Effector memory CD8-positive, alpha-beta T cell (primary cell): ENCODE data around the gene CPXCR1.
"Not testable (repeated sequence)": the region's sequence is repeated elsewhere in the genome, so short reads cannot be mapped to it uniquely, and the experiment has no call there.

Experiments
- ATAC-seq: fragments of 150-1000 bp; cut with Tn5 transposase; replicated peaks from 2 replicates; pipeline ENCODE4 v1.10.0; 2021; ENCODE audit warnings: mild to moderate bottlenecking, moderate library complexity
- DNase-seq, 3 experiments: peaks; one replicate each; pipeline ENCODE4 v3.0.0; 2021
- H3K27ac Mint-ChIP-seq, 2 donors: one replicate each; pipeline ENCODE4 v1.8.0; 2022; ENCODE audit warnings: mild to moderate bottlenecking in 2 of 2, mixed read lengths in 2 of 2, moderate library complexity in 2 of 2
- H3K27me3 Mint-ChIP-seq, 2 donors: one replicate each; pipeline ENCODE4 v1.8.0; 2022; ENCODE audit warnings: mixed read lengths in 2 of 2
- H3K36me3 Mint-ChIP-seq: one replicate; pipeline ENCODE4 v1.8.0; 2022; ENCODE audit warnings: mild to moderate bottlenecking, moderate library complexity, mixed read lengths; ENCODE audit not compliant: insufficient read depth
- H3K4me1 Mint-ChIP-seq, 2 donors: one replicate each; pipeline ENCODE4 v1.8.0; 2022; ENCODE audit warnings: low read depth in 2 of 2, mixed read lengths in 2 of 2
- H3K4me3 Mint-ChIP-seq, 2 donors: one replicate each; pipeline ENCODE4 v1.8.0; 2022; ENCODE audit warnings: mild to moderate bottlenecking in 2 of 2, mixed read lengths in 2 of 2, moderate library complexity in 2 of 2
- H3K9me3 Mint-ChIP-seq, 2 donors: one replicate each; pipeline ENCODE4 v1.8.0; 2022; ENCODE audit warnings: mixed read lengths in 2 of 2
- total RNA-seq, 9 experiments: gene quantifications; one replicate each; lab custom pipeline; 2026; lab: John Stamatoyannopoulos, UW

CPXCR1 gene
- 0 reads per million in 9 experiments for total RNA-seq

GRCh38 chrX:88746925-88747324, at the start of gene CPXCR1:
TSS of gene CPXCR1 (plus strand) at chrX:88747225. CDS start at chrX:88753415, 6,190 bp downstream.
- no peak for ATAC-seq
- H3K27ac Mint-ChIP-seq = no peak within 1 kb of the TSS

GRCh38 chrX:88735835-88736234, 11.2 kb upstream of the CPXCR1 start:
- DNase-seq (no peak), ATAC-seq (no peak)
- H3K27me3 Mint-ChIP-seq = no peaks in the 10 kb centered on the region

More at GRCh38 chrX:88746925-88747324, at the start of gene CPXCR1:
- no peaks in the 10 kb centered on the region for H3K27me3 Mint-ChIP-seq
- no peak within 1 kb of the TSS for H3K4me3 Mint-ChIP-seq
- H3K4me1 Mint-ChIP-seq = no peaks in the 10 kb centered on the region
- H3K36me3 Mint-ChIP-seq = no peaks in the 10 kb centered on the region
- no peak for DNase-seq
- H3K9me3 Mint-ChIP-seq = peaks cover 1 to 13% of the 10 kb centered on the region in 2 donors

GRCh38 chrX:88746215-88746614, 810 bp upstream of the CPXCR1 start:
- H3K4me3 Mint-ChIP-seq, H3K9me3 Mint-ChIP-seq, H3K4me1 Mint-ChIP-seq, H3K27me3 Mint-ChIP-seq, DNase-seq, H3K27ac Mint-ChIP-seq, ATAC-seq, H3K36me3 Mint-ChIP-seq: not testable (repeated sequence)

More at GRCh38 chrX:88735835-88736234, 11.2 kb upstream of the CPXCR1 start:
- Mint-ChIP-seq H3K4me1 (no peaks in the 10 kb centered on the region), H3K9me3 (no peaks in the 10 kb centered on the region), H3K4me3 (no peak overlapping the region), H3K27ac (no peak overlapping the region), H3K36me3 (no peaks in the 10 kb centered on the region)

- ATAC-seq, H3K27ac Mint-ChIP-seq, H3K36me3 Mint-ChIP-seq, H3K27me3 Mint-ChIP-seq, DNase-seq, H3K4me3 Mint-ChIP-seq, H3K4me1 Mint-ChIP-seq: not testable (repeated sequence)
- peaks cover 1 to 13% of the 10 kb centered on the region in 2 donors for H3K9me3 Mint-ChIP-seq
Measured at GRCh38 chrX:88752339-88752738, 5.3 kb downstream of the CPXCR1 start.

- DNase-seq = no peak
- no peaks in the 10 kb centered on the region for H3K4me1 Mint-ChIP-seq
- no peak for ATAC-seq
- no peak overlapping the region for H3K27ac Mint-ChIP-seq
- H3K9me3 Mint-ChIP-seq = peaks cover 0 to 6% of the 10 kb centered on the region in 2 donors
- no peaks in the 10 kb centered on the region for H3K36me3 Mint-ChIP-seq
- H3K27me3 Mint-ChIP-seq = no peaks in the 10 kb centered on the region
- no peak overlapping the region for H3K4me3 Mint-ChIP-seq
Measured at GRCh38 chrX:88789825-88790224, 42.8 kb downstream of the CPXCR1 start.
